NCI-H128 (cell line): ENCODE measurements around the gene INO80C.
"Not testable (repeated sequence)": the region's sequence is repeated elsewhere in the genome, so short reads cannot be mapped to it uniquely, and the experiment has no call there.

ENCODE experiments used
- DNase-seq: peaks from one replicate; lab custom pipeline; 2025; ENCODE audit not compliant: unreplicated experiment; lab: John Stamatoyannopoulos, UW

Gene INO80C

DNA sequence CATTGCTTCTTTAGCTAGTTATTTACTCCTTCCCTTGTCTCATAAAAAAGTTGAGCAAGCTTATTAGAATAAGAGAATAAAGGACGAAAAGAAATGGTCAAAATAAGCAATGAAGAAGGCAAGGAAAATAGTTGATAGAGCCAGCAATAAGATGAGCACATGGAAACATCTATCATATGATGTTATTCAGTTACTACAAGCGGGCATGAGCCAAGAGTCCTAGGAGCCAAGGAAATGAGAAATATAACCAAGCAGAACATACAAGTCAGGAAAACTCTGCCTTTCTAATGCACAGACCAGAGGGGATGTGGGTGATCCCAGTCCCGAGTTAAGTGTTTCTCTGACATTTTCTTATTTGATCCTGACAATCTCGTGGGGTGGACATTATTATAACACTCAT, 33.9 kb downstream of the INO80C start:
- no peak for DNase-seq

DNA sequence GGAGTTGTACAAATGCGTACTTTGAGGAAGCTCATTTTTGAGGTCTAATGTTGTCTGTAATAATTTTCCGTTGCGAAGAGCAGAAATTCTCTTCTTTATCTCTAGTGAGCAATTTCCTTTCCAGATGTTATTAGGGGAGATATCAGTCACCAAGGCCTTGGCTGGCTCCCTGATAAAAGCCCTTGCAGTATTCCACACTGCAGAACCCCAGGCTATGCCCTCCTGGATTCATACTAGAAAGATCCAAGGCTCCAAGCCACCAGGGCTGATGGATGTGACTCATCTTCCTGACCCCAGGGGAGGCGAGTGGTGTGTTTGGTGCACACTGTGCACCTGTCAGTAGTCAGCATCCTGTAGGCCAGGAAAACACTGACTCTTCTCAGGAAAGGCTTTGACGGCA, 34.7 kb downstream of the INO80C start:
- no peak for DNase-seq

DNA sequence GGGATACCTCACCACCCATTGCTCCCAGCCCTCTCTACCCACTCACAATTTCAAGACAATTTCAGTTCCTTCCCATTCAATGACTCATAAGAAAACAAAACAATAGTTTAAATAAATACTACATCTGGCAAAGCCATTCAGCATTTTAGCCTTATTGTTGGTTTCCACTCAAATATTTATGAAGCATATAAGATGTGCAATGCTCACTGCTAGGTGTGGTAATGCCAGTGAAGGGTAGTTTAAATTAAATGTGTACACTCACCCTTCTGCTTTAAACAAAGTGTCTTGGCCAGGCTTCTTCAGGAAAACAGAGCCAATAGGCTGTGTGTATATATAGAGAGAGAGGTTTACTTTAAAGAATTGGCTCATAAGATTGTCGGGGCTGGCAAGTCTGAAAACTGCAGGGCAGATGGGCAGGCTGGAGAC, 37.0 kb downstream of the INO80C start:
- no peak for DNase-seq

DNA sequence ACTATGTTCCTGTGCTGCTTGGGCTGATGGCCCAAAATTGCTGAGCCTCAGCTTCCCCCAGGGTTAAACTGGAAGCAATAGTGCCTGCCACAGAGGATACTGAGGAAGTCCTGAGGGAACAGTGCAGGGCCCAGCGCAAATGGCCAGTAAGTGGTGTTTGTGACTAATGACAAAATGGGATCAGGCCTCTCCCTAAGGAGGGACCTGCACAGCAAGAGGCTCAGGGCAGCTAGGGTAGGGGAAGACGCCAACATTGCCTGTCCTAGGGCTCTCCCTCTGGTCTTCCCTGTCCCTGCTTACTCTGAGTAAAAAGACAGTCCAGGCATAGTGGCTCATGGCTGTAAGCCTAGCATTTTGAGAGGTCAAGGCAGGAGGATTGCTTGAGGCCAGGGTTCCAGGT, 37.8 kb downstream of the INO80C start:
- no peak for DNase-seq

DNA sequence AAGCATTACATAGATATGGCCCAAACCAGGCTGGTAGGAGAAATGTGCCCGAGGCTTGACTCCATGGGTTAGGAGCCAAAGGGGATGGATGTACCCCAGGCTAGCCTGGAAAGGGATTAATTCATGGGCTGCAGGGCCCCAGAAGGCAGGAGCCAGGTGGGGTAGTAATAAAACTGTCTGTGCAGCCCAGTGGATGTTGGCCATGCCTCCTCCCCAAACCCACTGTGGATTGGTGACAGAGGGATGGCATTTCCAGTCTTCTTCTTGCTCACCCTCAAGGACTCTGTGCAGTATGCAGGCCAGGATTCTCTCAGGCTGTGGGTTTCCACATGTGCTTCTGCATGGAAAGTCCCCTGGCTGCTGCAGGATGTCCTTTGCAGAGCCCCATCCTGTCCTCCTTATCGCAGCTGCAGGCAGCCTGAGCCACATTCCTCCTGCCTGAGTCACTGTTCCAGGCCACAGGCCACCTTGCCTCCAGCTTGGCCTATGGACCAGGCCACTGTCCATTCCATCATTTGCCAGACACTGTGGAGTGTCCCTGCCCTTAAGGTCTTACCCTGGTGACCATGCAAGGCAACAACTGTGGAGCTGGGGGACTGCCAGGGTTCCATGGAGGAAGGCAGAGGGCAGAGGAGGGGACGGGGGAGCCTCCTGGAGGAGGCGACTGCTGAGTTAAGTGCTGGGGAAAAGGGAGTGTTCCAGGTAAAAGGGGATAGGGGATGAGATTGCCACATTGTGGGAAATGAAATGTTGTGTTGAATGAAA, 38.9 kb downstream of the INO80C start:
- no peak for DNase-seq

DNA sequence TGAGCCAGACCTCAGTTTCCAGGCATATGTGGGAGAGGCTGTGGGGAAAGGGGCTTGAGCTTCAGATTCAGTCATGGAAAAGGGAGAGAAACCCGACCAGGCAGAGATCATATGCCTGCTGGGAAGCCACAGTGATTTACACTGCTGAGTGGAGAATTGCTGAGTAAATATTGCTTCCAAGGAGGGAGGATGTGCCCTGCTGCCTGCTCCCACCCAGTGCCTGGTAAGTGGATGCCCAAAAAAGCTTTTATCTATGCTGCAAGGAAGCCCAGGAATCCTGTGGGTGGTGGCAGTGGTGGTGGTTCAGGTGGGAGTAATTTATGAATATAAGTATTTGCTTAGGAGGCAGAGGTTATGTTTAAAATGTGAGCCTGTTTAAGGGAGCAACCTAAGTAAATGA, 39.5 kb downstream of the INO80C start:
- DNase-seq = no peak

DNA sequence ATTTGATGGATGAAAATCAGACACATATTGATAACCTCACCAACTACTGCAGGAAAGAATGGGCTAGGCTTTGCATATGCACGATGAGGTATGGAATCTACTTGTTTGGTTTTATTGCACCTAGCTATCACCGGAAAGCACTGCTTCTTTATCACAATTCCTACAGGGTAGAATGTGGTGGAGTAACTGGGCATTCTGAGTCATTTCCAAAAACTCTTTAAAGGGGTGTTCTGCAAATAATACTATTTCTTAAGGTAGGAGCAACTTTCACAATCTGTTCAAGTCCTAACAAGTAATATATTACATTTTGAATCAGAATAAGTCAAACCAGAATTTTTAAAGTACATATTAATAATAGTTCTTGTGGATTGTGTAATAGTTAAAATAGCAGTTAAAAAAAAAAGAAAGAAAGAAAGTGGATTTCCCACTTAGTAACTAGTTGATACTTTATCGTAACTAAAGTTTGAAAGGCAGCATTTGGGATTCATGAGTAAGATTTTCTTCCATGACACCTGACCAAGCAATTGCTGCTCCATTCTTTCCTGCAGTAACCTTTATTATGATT, 40.5 kb downstream of the INO80C start:
- no peak for DNase-seq

DNA sequence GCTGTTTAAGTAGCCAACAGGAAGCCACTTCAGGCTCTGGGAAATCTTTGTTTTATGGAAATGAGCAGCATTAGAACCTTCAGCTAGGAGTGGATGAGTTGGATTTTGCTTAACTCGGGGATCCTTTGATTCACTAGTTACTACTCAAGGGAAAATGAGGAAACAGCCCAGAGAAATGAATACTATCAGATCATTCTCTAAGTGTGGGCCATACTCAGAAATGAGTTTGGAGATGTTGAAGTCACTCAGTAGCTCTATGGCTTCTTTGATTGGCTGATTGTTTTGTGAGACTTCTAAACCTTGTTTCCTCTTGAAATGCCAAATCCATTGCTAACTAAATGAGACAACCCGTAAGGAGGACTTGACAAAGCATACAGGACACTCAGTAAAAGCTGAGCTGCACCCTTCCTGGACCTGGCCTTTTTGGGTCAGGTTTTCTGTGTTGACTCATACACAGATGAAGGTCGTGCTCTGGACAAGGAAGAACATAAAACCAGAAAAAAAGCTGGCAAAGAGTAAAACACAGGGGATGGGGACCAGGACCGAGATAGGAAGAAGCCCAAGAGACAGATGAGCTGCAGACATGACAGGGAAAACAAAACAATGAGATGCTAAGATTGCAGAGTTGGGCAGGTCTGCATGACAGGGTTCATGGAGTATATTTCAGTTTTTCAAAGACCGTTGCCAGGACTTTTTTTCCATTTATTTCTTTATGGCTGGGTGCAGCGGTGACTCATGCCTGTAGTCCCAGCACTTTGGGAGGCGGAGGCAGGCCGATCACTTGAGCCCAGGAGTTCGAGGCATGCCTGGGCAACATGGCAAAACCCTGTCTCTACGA, 41.6 kb downstream of the INO80C start:
- no peak for DNase-seq

DNA sequence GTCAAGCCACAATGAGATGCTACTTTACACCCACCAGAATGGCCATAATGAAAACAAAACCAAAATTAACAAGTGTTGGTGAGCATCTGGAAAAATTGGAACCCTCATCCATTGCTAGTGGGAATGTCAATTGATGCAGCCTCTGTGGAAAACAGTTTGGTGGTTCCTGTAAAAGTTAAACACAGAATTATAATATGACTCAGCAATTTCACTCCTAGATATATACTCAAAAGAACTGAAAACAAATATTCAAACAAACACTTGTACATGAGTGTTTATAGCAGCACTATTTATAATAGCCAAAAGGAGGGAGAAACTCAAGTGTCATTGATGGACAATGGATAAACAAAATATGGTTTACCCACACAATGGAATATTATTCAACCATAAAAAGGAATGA, 43.0 kb downstream of the INO80C start:
- no peak for DNase-seq

DNA sequence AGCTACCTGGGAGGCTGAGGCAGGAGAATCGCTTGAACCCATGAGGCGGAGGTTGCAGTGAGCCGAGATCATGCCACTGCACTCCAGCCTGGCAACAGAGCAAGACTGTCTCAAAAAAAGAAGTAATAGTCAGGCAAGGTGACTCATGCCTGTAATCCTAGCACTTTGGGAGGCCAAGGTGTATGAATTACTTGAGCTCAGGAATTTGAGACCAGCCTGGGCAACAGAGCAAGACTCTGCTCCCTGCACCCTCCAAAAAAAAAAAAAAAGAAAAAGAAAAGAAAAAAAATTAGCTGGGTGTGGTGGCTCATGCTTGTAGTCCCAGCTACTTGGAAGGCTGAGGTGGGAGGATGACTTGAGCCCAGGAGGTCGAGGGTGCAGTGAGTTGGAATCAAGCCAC, 44.7 kb downstream of the INO80C start:
- DNase-seq = not testable (repeated sequence)

DNA sequence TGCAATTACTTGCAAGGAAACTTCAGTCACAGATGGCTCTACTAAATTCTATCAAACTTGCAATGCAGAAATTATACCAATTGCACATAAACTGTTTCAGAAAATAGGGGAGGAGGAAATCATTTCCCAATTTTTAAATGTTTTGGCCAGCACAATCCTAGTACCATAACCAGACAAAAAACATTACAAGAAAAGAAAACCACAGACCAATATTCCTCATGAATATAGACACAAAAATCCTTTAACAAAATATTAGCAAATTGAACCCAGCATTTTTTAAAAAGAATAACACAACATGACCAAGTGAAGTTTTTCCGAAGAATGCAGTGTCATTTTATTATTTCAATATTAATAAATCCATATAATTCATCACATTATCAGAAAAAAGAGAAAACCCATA, 45.8 kb downstream of the INO80C start:
- no peak for DNase-seq

DNA sequence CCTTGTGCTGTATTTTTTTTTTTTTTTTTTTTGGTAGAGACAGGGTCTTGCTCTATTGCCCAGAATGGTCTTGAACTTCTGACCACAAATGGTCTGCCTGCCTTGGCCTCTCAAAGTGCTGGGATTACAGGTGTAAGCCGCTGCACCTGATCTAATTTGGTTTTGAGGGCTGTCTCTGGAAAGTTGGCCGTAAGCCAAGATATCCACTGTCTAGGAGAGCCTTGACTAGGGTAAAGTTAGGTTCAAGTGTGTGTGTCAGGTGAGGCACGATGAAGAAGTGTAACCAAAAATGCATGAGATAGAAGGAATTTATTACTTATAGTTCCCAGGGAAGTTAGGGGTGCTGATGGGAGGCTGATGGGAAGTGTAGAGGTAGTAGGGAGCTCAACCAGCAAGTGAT, 46.7 kb downstream of the INO80C start:
- no peak for DNase-seq

DNA sequence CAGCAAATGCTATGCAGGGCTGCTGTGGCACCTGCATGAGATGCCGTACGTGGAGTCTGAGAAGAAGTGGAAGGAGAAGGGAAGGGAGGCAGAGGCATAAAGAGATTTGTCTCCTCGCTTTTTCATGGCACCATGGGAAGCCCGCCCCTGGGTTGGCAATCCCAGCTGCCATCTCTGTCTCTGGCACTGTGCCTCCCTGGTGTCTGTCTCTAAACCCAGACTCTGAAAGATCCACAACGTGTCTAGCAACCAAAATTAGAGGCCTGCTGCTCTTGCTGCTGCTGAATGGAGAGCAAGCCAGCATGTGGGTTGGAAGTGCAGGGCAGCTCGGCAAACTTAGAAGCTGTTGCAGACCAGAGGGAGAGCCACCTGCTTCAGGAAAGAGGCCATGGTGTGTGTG, 53.1 kb downstream of the INO80C start:
- no peak for DNase-seq

DNA sequence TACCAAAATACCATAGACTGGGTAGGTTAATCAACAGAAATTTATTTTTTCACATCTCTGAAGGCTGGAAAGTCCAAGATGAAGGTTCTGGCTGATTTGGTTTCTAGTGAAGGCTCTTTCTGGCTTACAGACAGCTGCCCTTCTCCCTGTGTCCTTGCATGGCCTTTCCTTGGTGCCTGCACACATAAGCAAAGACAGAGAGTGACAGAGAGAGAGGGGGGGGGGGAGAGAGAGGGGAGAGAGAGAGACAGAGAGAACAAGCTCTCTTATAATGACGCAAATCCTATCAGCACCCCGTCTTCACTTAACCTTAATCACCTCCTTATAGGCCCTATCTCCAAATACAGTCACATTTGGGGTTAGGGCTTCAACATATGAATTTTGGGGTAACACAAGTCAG, 53.9 kb downstream of the INO80C start:
- DNase-seq = no peak

DNA sequence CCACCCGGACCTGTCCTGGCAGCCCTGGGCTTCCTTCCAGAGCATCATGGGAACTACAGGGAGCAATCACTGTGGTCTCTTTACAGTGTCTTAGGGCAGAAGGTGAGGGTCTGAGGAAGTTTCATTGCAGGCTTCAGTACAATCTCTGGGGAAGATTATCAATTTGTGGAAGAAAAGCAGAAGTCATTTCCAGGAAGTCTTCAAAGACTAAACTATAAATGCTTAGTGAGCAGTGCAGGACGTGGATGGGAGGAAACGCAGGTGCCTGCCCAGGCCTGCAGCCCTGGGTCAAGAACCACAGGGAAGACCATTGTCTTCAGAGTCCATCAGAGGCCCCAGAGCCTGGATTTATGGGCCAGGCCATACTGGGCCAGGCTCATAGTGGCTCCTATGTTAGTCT, 54.3 kb downstream of the INO80C start:
- DNase-seq = no peak

DNA sequence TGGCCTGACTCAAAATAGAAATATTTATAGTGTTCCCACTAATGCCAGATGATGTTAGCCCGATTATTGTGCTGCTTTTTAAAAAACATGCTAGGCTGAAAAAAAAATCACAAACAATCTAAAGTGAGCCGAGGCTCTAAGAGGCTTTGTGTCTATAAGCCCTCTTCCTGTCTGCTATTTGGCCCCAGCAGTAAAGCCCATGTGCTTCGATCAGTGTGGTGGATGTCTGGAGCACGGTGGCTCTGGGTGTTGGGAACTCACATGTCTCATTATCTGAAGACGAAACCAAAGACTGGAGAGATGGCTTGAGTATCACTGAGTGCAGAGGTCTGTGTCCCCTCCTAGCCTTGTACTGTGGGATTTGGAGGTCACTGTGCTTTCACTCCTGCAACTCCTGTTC, 55.1 kb downstream of the INO80C start:
- no peak for DNase-seq

DNA sequence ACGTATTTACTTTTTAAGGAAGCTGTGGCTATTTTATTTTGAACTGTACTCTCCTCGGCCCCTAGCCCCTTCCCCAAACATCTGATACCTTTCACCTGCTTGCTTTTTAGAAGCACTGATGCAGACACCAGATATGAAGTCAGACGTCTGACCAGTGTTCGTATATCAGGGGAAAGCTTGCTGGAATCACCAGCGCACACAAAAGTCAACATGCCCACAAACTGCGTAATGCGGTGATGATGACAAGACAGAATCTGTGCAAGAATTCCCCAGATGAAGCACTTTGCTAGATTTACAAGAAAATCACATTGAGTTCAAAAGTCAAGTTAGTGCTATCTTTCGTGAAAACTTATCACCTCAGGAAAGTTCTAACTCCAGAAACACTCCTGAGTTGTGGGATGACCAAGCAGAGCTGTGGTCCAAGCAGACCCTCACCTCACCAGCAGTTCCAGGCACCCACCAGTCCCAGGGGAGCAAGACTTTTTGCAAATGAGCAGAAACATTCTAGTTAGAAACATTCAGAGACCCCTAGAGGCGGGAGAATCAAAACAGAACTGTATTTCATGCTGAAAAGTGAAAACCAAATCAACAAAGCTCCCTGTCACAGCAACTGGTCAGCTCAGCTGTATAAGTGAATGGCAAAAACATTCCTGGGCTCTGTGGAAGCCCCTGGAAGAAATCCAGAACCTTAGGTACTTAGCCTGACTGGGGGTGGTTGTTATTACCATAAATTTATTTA, 55.7 kb downstream of the INO80C start:
- no peak for DNase-seq

DNA sequence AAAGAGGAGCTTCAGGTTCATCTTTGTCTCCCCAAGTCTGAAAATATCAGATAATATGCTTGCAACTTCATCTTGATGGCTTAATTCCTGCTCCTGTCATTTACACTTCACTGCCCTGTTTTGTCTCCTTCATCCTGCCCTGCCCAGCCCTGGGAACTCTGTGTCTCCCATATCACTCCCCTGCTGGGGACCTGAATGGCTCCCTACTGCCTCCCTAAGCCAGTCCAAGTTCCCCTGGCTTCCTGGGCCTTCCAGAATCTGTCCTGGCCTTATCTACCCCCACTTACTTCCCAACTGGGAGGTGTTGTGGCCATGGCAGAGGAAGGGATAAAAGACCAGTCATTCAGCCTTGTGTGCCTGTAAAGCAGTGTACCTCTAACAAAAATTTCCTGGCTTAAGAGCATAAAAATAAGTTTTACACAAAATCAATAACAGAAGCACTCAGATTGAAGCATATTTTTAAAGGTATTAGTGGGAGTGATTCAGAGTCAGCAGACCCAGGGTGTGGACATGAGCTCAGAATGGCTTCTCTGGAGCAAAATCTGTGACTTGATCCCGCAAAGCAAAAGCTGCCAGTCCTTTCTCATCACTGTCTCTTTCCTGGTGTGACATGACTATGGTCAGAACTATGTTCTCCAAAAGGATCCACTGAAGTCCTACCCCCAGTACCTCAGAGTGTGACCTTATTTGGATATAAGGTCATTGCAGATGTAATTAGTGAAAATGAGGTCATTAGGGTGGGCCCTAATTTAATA, 59.1 kb downstream of the INO80C start:
- no peak for DNase-seq

DNA sequence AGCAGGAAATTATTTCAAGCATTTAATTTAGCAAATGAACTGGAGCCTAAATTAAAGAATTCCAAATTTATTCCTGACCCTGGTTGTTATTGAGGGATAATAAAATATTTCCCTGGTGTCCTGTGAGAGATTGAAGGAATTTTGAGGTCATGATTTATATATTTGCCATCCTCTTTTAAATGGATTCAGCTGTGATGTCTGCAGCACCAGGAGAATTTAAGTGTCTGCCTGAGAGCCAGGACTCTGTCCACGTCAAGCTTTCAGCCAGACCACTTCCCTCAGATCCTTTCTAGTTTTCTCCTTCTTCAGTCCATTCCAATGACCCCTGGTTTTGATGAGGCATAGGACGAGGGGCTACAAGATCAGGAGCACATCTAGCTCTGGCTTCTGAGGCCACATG, 59.9 kb downstream of the INO80C start:
- no peak for DNase-seq

DNA sequence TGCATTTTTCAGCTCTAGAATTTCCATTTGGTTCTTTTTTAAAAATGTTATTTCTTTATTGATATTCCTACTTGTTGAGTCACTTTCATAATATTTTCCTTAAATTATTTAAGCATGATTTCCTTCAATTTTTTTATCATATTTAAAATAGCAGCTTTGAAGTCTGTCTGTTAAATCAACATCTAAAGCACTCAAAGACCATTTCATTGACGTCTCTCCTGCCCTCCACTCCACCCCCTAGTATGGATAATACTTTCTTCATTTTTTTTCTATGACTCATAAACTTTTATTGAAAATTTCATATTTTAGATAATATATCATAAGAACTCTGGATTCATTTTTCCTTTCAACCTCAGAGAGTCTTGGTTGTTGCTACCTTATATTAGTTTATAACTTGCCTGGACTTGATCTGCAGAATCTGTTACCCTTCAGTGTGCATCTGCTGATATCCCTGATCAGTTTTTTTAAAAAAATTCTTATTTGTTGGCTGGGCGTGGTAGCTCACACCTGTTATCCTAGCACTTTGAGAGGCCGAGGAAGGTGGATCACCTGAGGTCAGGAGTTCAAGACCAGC, 61.6 kb downstream of the INO80C start:
- no peak for DNase-seq
